Epidermal melanocyte (primary cell): Measurements from ENCODE around the gene ESRRB.

Experiments used
- DNase-seq: peaks from one replicate; pipeline ENCODE4 v3.0.0; 2011; ENCODE audit warnings: low spot score; ENCODE audit not compliant: insufficient read length

Gene ESRRB

GRCh38 chr14:76446921-76447320, 71.0 kb downstream of the ESRRB start:
- DNase-seq, result no peak

- no peak for DNase-seq
Measured at GRCh38 chr14:76450476-76450875, 74.5 kb downstream of the ESRRB start.

GRCh38 chr14:76456200-76456599, 80.3 kb downstream of the ESRRB start:
- DNase-seq, result no peak

- DNase-seq, result no peak
Measured at GRCh38 chr14:76456891-76457586, 81.1 kb downstream of the ESRRB start.

- no peak for DNase-seq
Measured at GRCh38 chr14:76457841-76458240, 81.9 kb downstream of the ESRRB start.

GRCh38 chr14:76461886-76462285, 85.9 kb downstream of the ESRRB start:
- DNase-seq, result no peak

- no peak for DNase-seq
Measured at GRCh38 chr14:76462330-76462729, 86.4 kb downstream of the ESRRB start.

- DNase-seq, result no peak
Measured at GRCh38 chr14:76463105-76463504, 87.2 kb downstream of the ESRRB start.

GRCh38 chr14:76464856-76465255, 88.9 kb downstream of the ESRRB start:
- no peak for DNase-seq

- no peak for DNase-seq
Measured at GRCh38 chr14:76465664-76466063, 89.7 kb downstream of the ESRRB start.

- DNase-seq, result no peak
Measured at GRCh38 chr14:76467711-76468155, 91.8 kb downstream of the ESRRB start.

- DNase-seq, result no peak
Measured at GRCh38 chr14:76472199-76472723, 96.3 kb downstream of the ESRRB start.

GRCh38 chr14:76473481-76474263, 97.7 kb downstream of the ESRRB start:
- DNase-seq, result no peak

GRCh38 chr14:76480426-76480825, 104.5 kb downstream of the ESRRB start:
- no peak for DNase-seq

- DNase-seq, result no peak
Measured at GRCh38 chr14:76484355-76484754, 108.4 kb downstream of the ESRRB start.

- no peak for DNase-seq
Measured at GRCh38 chr14:76486251-76486743, 110.4 kb downstream of the ESRRB start.

GRCh38 chr14:76488551-76488950, 112.6 kb downstream of the ESRRB start:
- DNase-seq, result no peak

- no peak for DNase-seq
Measured at GRCh38 chr14:76489667-76490066, 113.7 kb downstream of the ESRRB start.

- no peak for DNase-seq
Measured at GRCh38 chr14:76490111-76490510, 114.2 kb downstream of the ESRRB start.

GRCh38 chr14:76490735-76491134, 114.8 kb downstream of the ESRRB start:
- DNase-seq, result no peak

GRCh38 chr14:76491172-76491930, 115.4 kb downstream of the ESRRB start:
- no peak for DNase-seq

GRCh38 chr14:76495983-76496382, 120.0 kb downstream of the ESRRB start:
- DNase-seq, result no peak
